Effector memory CD4-positive, alpha-beta T cell (primary cell): ENCODE results near the gene LGALS3BP.

Experiments used
- DNase-seq, 3 donors: peaks; one replicate each; pipeline ENCODE4 v3.0.0-alpha.2; 2020
- H3K27ac ChIP-seq: 2 replicates; pipeline ENCODE4 v1.7.0; 2013; ENCODE audit warnings: mild to moderate bottlenecking, low read length, moderate library complexity; ENCODE audit not compliant: insufficient read depth, poor library complexity, severe bottlenecking
- H3K27me3 ChIP-seq: replicated peaks from 2 replicates; pipeline ENCODE4 v1.7.0; 2013; ENCODE audit warnings: mild to moderate bottlenecking, low read length; ENCODE audit not compliant: insufficient read depth, control insufficient read depth, poor library complexity, severe bottlenecking
- H3K36me3 ChIP-seq: 2 replicates; pipeline ENCODE4 v1.7.0; 2013; ENCODE audit warnings: mild to moderate bottlenecking, low read length, moderate library complexity; ENCODE audit not compliant: control insufficient read depth, insufficient read depth
- H3K4me1 ChIP-seq: 2 replicates; pipeline ENCODE4 v1.7.0; 2013; ENCODE audit warnings: low read length, mild to moderate bottlenecking; ENCODE audit not compliant: control insufficient read depth, insufficient read depth, poor library complexity, severe bottlenecking
- H3K4me3 ChIP-seq: 2 replicates; pipeline ENCODE4 v1.7.0; 2013; ENCODE audit warnings: low read length, low read depth, mild to moderate bottlenecking; ENCODE audit not compliant: insufficient read depth, poor library complexity, severe bottlenecking
- H3K9me3 ChIP-seq: 2 replicates; pipeline ENCODE4 v1.7.0; 2013; ENCODE audit warnings: mild to moderate bottlenecking, low read length, moderate library complexity; ENCODE audit not compliant: control insufficient read depth

LGALS3BP gene

DNA sequence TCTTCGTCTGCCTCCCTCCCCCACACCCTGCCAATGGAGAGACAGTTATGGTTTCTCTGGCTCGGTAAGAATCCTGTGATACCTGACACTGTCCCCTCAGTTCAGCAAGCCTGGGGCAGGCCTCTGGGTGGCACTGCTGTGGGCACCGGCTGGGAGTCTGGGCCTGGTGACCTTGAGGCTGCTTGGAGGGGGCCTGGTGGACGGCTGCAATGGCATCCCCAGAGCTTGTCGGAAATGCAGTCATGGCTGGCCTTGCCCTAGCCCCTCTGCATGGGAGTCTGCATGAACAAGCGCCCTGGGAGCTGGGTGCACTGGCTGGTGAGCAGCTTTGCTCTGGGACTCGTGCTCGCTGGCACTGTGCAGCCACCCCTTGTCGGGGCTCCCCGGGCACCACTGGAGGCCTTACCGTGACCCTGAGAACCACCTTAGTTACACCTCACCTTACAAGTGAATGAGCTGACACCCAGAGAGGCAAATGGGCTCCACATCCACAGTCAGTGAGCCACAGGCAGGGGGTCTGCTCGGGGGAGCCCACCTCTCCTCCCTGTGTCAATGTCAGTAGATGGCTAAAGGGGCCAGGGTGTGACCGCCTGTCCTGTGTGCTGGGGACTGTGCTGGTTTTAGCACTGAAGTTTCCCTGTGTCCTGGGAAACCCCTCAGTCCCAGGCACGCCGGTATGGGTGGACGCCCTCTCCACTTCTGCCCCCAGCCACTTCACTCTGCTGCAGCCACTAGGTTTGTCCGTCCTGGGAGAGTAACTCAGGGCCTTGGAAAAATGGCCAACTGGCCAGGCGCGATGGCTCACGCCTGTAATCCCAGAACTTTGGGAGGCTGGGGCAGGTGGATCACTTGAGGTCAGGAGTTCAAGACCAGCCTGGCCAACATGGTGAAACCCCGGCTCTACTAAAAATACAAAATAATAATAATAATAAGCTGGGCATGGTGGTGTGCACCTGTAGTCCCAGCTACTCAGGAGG lies 1.4 kb downstream of the LGALS3BP start:
- Histone ChIP-seq H3K9me3 (no peaks in the 10 kb centered on the region), H3K27ac (no peak overlapping the region), H3K27me3 (no peaks in the 10 kb centered on the region), H3K36me3 (no peaks in the 10 kb centered on the region), H3K4me3 (no peak overlapping the region), H3K4me1 (peaks cover 3% of the 10 kb centered on the region)
- DNase-seq = no peak

DNA sequence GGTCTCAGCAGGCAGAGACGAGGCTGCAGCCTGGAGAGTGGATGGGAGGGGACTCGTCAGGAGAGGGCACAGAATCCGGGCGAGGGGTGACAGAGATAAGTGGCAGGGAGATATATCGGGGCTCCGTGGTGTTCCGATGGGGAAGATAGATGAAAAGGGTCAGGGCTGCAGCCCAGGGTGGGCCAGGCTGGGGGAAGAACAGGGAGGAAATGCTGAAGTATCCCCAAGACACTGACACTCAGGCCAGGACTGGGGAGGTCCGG lies 2.1 kb downstream of the LGALS3BP start:
- Histone ChIP-seq H3K27me3 (no peaks in the 10 kb centered on the region), H3K9me3 (no peaks in the 10 kb centered on the region), H3K4me3 (no peak overlapping the region), H3K27ac (no peak overlapping the region), H3K4me1 (peaks cover 3% of the 10 kb centered on the region), H3K36me3 (no peaks in the 10 kb centered on the region)
- no peak for DNase-seq

DNA sequence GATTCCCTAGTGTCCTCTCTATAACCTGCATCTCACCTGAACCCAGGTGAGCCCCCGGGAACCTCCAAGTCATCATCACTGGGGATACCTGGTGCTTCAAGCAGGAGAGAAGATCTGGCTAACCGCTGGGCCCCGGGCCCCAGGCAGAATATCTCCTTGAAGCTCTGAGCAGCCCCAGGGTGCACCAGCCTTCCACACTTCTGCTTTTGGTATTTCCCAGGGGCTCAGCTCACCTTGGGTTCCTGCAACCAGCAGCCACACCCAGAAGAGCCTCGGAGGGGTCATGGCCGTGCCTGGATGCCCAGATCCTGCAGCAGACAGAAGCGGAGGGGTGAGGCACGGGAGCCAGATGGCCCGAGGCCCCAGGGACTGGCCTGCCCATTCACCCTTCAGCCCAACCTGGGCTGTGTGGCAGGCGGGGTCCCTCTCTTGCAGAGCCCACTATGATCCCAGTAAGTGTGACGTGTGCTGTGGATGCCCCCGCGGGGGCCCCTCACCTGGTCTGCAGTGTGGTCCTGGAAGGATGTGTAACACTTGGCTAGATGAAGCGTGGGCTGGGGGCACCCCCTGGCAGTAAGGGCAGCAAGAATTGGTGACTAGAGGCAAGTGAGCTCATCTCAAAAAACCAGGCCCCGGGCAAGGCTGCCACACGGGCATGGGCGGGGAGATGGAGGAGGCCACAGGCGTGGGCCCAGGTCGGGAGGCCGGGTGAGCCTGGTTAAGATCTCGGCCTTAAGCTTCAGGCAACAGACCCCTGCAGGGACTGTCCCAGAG lies 2.6 kb downstream of the LGALS3BP start:
- no peak overlapping the region for H3K27ac ChIP-seq
- no peaks in the 10 kb centered on the region for H3K9me3 ChIP-seq
- H3K4me1 ChIP-seq = peaks cover 3% of the 10 kb centered on the region
- no peaks in the 10 kb centered on the region for H3K27me3 ChIP-seq
- DNase-seq = no peak
- no peaks in the 10 kb centered on the region for H3K36me3 ChIP-seq
- H3K4me3 ChIP-seq = no peak overlapping the region

DNA sequence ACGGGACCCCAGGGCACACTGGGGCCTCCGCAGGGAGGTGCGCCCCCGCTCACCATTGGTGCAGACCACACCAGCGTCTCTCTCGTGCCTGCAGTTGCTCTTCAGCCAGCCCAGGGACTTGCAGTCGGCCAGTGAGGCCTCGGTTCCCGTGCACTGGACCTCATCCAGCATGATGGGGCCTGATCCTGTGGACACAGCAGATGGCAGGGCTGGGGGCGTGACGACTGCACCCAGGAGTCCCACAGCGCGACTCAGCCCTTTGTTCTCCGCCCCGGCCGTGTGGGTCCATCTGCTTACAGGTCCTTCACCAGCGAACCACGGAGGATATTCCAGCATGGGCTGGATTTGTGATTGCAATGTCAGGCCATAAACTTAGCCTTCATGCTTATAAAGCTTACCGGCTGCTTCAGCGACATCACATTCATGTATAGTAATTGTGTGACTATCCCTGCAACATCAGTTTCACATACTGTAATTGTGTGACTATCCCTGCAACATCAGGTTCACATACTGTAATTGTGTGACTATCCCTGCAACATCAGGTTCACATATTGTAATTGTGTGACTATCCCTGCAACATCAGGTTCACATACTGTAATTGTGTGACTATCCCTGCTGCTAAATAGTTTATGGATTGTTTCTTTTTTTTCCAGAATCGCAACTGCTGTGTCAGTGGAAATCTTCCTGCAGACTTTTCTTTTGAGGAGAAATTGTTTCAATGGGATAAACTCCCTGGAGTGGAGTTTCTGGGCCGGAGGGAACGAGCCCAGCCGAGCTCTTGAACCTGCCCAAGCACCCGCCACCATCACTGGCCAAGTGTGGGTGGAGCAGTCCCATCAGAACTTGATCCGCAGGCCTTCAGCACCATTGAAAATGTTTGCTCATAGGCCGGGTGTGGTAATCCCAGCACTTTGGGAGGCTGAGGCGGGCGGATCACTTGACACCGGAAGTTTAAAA lies 4.8 kb downstream of the LGALS3BP start:
- no peak for DNase-seq

DNA sequence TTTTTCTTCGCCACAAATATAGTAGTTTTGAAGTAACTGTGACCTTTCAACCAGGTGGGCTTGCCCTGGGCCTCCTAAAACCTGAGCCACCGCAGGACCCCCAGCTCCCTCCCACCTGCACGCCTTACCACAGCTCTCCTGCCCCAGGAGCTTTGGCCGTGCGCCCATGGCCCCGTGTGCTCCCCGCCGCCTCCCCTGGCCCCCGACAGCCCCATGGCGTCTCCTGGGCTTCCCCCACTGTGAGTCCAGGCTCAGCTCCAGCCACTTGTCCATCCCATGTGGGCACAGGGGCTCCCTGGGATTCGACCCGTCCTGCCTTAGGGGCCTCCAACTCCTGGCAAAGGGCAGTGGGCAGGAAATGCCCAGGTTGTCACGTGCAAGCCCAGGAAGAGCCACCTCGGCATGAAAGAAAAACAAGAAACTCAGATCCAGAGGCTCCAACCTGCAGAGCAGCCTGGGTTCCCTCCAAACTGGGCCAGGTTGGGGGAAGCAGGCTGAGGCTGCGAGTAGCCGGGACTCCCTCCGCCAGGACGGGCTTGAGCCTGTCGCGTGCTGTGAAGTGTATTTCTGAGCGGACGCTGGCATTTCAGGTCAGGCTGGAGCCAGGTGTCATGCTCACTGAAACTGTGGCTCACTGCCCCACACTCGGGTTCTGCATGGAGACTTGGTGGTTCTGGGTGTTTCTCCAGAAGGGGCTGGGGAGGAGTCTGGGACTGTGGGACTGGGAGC lies 5.8 kb downstream of the LGALS3BP start:
- Histone ChIP-seq H3K36me3 (no peaks in the 10 kb centered on the region), H3K27ac (no peak overlapping the region), H3K27me3 (no peaks in the 10 kb centered on the region), H3K9me3 (no peaks in the 10 kb centered on the region), H3K4me1 (peaks cover 1% of the 10 kb centered on the region), H3K4me3 (no peak overlapping the region)
- no peak for DNase-seq

More for the DNA sequence above, 4.8 kb downstream of the LGALS3BP start:
- Histone ChIP-seq H3K27me3 (no peaks in the 10 kb centered on the region), H3K4me3 (no peak overlapping the region), H3K36me3 (no peaks in the 10 kb centered on the region), H3K4me1 (peaks cover 3% of the 10 kb centered on the region), H3K9me3 (no peaks in the 10 kb centered on the region), H3K27ac (no peak overlapping the region)

DNA sequence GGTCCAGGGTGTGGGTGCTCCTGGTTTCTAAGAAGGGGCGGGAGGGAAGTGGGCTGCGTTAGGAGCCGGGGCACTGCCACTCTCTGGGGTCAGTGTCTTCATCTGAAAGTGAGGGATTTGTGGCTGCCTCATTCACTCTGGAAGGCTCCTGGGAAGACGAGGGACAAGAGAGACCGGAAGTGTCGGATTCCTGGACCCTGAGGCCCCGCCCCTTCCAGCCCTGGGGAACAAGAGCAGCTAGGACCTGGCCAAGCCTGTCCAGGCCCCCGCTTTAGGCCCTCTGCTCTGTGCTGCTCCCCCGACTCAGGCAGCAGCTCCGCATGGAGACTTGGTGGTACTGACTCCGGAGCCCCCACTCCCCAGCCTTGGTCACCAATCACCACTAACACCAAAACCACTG lies 6.5 kb downstream of the LGALS3BP start:
- Histone ChIP-seq H3K27ac (no peak overlapping the region), H3K36me3 (no peaks in the 10 kb centered on the region), H3K4me1 (no peaks in the 10 kb centered on the region), H3K4me3 (no peak overlapping the region), H3K9me3 (no peaks in the 10 kb centered on the region), H3K27me3 (no peaks in the 10 kb centered on the region)
- no peak for DNase-seq

DNA sequence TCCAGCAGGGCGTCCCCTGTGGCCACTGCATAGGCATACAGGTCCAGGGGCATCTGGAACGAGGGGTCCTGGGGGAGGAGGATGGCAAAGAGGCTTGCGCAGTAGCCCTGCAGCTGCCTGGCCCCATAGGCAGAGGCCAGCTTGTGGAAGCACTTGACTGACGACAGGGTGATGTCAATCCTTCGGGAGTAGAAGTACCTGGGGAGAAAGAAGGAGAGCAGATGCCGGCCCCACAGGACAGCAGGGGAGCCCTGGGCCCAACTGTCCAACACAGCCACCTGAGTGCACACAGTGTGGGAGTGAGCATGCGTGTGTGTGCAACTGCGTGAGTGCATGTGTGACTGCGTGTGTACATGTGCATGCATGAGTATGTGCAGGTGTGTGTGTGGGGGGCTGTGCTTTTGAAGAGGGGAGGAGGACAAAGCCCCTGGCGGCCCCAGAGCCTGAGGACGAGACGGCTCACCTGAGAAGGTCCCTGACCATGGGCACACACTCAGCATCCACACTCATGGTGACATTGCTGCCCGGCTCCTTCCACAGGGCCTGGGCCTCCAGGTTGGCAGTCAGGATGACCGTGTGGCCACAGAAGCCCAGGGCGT lies 7.1 kb downstream of the LGALS3BP start:
- Histone ChIP-seq H3K4me1 (no peaks in the 10 kb centered on the region), H3K36me3 (no peaks in the 10 kb centered on the region), H3K9me3 (no peaks in the 10 kb centered on the region), H3K27me3 (no peaks in the 10 kb centered on the region), H3K27ac (no peak overlapping the region), H3K4me3 (no peak overlapping the region)
- DNase-seq = no peak

DNA sequence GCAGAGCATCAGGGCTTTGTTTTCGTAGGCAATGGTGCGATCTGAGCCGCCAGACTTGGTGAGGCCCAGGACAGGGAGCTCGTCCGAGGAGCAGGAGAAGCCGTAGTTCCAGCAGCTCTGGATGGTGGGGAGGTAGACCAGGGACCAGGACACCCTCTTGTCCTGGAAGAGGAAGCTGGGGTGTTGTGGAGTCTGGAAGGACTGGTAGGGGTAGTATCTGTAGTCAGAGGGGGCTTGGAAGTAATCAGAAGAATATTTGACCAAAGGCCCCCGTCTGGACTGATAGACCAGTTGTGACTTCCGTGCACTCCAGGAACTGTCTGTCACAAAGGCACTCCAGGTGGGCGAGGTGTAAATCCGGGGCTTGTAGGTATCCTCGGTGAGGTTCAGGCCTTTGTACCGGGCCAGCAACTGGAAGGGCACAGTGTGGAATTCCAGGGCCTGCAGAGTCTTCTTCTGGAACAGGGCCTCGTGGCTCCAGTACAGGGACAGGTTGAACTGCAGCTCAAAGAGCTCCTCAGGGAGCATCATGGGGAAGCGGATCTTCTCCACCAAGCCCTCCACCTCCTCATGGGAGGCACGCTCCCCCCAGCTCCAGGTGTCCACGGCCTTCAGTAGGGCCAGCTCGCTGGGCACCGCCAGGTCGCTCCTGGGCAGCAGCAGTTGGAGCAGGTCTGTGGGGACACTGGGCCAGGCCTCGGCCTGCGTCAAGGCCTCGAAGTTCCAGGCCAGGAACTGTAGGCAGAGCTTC lies 7.8 kb downstream of the LGALS3BP start:
- no peak for DNase-seq
- H3K4me1 ChIP-seq = no peaks in the 10 kb centered on the region
- no peaks in the 10 kb centered on the region for H3K36me3 ChIP-seq
- no peak overlapping the region for H3K27ac ChIP-seq
- H3K27me3 ChIP-seq = no peaks in the 10 kb centered on the region
- no peaks in the 10 kb centered on the region for H3K9me3 ChIP-seq
- H3K4me3 ChIP-seq = no peak overlapping the region
